ENCODE results near the gene P2RX4. TPM values are rescaled to one million over a fixed set of nuclear protein-coding genes. Genes with fewer than 3 reads are reported as not detected.

P2RX4 gene
- total RNA-seq, 1 experiment from 2014 or later: 7.6 TPM

DNA sequence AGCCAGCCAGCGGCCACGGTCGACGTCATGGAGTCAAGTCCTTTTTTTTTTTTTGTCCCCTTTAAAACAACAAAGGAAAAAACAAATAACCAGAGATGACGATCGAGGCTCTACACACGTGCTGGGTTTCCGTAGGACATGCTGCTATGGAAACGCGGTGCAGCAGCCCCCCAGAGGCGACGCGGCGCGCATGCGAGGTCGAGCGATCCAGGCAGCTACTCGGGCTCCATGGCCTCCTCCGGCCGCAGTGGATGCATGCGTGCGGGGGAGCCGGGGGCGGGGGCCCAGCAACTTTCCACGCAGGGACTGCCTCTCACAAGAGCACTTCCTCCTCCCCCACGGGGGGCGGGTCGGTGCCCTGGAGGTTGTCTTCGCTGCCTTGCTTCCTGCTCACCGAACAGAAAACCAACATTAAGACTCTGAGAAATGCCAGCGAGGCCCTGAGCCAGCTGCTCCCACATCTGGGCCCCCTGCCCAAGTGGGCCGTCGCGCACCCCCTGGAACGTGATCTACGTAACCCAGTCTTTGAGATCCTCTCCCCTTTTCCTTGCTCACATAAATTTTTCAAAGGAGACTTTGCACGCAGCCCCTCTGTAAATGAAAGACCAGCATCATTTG, 30.7 kb downstream of the P2RX4 start:
- no peak for TF ChIP-seq EZH2 (IDR thresholded peaks at IDR 0.05; ENCODE audit: borderline replicate concordance, low read depth, low read length, poor library complexity, severe bottlenecking)
- TF ChIP-seq, protein P1, sequence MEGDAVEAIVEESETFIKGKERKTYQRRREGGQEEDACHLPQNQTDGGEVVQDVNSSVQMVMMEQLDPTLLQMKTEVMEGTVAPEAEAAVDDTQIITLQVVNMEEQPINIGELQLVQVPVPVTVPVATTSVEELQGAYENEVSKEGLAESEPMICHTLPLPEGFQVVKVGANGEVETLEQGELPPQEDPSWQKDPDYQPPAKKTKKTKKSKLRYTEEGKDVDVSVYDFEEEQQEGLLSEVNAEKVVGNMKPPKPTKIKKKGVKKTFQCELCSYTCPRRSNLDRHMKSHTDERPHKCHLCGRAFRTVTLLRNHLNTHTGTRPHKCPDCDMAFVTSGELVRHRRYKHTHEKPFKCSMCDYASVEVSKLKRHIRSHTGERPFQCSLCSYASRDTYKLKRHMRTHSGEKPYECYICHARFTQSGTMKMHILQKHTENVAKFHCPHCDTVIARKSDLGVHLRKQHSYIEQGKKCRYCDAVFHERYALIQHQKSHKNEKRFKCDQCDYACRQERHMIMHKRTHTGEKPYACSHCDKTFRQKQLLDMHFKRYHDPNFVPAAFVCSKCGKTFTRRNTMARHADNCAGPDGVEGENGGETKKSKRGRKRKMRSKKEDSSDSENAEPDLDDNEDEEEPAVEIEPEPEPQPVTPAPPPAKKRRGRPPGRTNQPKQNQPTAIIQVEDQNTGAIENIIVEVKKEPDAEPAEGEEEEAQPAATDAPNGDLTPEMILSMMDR (conservative IDR thresholded peaks at IDR 0.05; ENCODE audit: low read depth, low read length): no peak
- Histone ChIP-seq H3K36me3 (ENCODE audit: insufficient read depth, low read length, poor library complexity, severe bottlenecking) (peaks cover 7% of the 10 kb centered on the region), H3K27me3 (replicated peaks; ENCODE audit: insufficient read depth, low read depth, low read length, poor library complexity) (no peaks in the 10 kb centered on the region), H3K27ac (ENCODE audit: low read depth, low read length, poor library complexity, severe bottlenecking) (no peak overlapping the region), H3K9me3 (ENCODE audit: low read depth, low read length, poor library complexity, severe bottlenecking) (no peaks in the 10 kb centered on the region), H3K4me3 (ENCODE audit: low read depth, low read length, poor library complexity, severe bottlenecking) (no peak overlapping the region), H3K4me1 (ENCODE audit: insufficient read depth, low read length, poor library complexity, severe bottlenecking) (no peaks in the 10 kb centered on the region)
- DNase-seq (ENCODE audit: low spot score): no peak
- intact Hi-C loops (cut with micrococcal nuclease; ENCODE audit: unreplicated experiment): no loop called here
- BruUV-seq (replicated peaks): no TSS peak
- ChIA-PET POLR2A (ENCODE audit: low non-redundant PET) (no interaction called here), CTCF (no interaction called here)

DNA sequence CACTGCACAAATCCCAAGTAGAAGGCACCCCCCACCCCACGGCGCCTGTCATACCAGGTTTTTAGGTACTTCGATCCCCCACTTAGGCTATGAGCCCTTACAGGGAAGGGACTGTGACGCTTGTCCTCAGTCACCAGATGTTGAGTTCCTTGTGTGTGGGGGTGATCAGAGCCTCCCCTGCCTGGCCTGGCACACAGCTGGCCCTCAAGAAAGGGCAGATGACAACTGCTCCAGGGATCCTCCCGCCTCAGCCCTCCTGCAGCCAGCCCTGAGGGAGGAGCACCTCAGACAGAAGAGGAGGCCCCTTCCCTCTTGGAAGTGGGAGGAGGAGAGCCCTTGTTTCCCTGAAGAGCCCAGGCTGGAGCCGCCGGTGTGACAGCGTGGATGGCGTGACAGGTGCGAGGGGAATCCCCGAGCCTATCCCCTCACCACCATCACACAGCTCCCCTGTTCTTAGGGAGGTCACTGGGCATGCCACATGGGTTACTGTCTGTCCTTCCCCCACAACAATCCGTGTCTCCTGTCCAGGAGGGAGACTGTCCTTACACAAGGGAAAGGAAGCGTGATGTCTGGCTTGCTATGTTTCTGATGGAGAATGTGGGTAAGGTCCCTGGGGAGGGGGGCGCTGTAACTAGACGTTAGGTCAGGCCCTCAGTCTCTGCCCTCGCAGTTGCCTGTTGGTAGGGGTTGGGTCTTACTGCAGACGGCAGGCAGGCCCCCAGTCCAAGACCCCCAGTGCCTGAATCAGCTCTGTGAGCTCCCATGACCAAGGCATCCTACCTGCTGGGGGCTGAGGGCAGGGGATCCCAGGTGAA, 31.4 kb downstream of the P2RX4 start:
- DNase-seq (ENCODE audit: low spot score): no peak
- H3K27me3 ChIP-seq (replicated peaks; ENCODE audit: insufficient read depth, low read depth, low read length, poor library complexity): no peaks in the 10 kb centered on the region
- ChIA-PET POLR2A (ENCODE audit: low non-redundant PET) (no interaction called here), CTCF (no interaction called here)
- BruUV-seq (replicated peaks): no TSS peak
- no peak overlapping the region for H3K27ac ChIP-seq (ENCODE audit: low read depth, low read length, poor library complexity, severe bottlenecking)
- H3K4me1 ChIP-seq (ENCODE audit: insufficient read depth, low read length, poor library complexity, severe bottlenecking): no peaks in the 10 kb centered on the region
- H3K9me3 ChIP-seq (ENCODE audit: low read depth, low read length, poor library complexity, severe bottlenecking): no peaks in the 10 kb centered on the region
- TF ChIP-seq EZH2 (IDR thresholded peaks at IDR 0.05; ENCODE audit: borderline replicate concordance, low read depth, low read length, poor library complexity, severe bottlenecking): no peak
- TF ChIP-seq, protein P1 (conservative IDR thresholded peaks at IDR 0.05; ENCODE audit: low read depth, low read length): no peak
- H3K36me3 ChIP-seq (ENCODE audit: insufficient read depth, low read length, poor library complexity, severe bottlenecking): peaks cover 7% of the 10 kb centered on the region
- H3K4me3 ChIP-seq (ENCODE audit: low read depth, low read length, poor library complexity, severe bottlenecking): no peak overlapping the region
- intact Hi-C loops (cut with micrococcal nuclease; ENCODE audit: unreplicated experiment): no loop called here

DNA sequence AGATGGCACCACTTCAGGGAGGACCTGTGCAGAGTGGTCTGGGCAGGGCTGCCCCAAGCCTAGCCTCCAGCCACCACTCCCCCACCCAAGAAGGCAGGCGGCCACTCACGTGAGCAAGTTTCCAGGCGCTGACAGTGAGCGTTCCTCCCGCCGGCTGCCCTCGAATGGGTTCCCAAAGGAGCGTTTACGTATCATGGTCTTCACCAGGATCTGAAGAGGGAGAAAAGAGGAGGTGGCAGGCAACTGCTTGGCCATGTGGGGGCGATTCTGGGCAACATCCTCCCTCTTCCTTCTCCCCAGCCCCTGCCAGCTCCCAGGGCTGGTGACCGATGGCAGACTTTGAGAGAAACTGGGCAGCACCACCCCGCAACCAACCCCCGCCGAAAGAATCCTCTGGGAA, 35.1 kb downstream of the P2RX4 start:
- CTCF ChIA-PET: no interaction called here
- POLR2A ChIA-PET (ENCODE audit: low non-redundant PET): no interaction called here
- intact Hi-C loops (cut with micrococcal nuclease; ENCODE audit: unreplicated experiment): no loop called here

More for the DNA sequence above, 35.1 kb downstream of the P2RX4 start:
- no TSS peak for BruUV-seq (replicated peaks)
- Histone ChIP-seq H3K36me3 (ENCODE audit: insufficient read depth, low read length, poor library complexity, severe bottlenecking) (peaks cover 6% of the 10 kb centered on the region), H3K27ac (ENCODE audit: low read depth, low read length, poor library complexity, severe bottlenecking) (no peak overlapping the region), H3K4me1 (ENCODE audit: insufficient read depth, low read length, poor library complexity, severe bottlenecking) (no peaks in the 10 kb centered on the region), H3K9me3 (ENCODE audit: low read depth, low read length, poor library complexity, severe bottlenecking) (no peaks in the 10 kb centered on the region), H3K27me3 (replicated peaks; ENCODE audit: insufficient read depth, low read depth, low read length, poor library complexity) (no peaks in the 10 kb centered on the region), H3K4me3 (ENCODE audit: low read depth, low read length, poor library complexity, severe bottlenecking) (no peak overlapping the region)
- no peak for DNase-seq (ENCODE audit: low spot score)
- no peak for TF ChIP-seq EZH2 (IDR thresholded peaks at IDR 0.05; ENCODE audit: borderline replicate concordance, low read depth, low read length, poor library complexity, severe bottlenecking)
- TF ChIP-seq, protein P1 (conservative IDR thresholded peaks at IDR 0.05; ENCODE audit: low read depth, low read length): no peak

All from A673 (cell line).